Subcutaneous adipose tissue (tissue), 4 donors: ENCODE results near the gene ZNF695. TPM values are rescaled to one million over a fixed set of nuclear protein-coding genes. Genes with fewer than 3 reads are reported as not detected.

ENCODE experiments used
- total RNA-seq, 4 donors: library from RNA; depleted of rRNA; stranded (reverse); fragments of >200 nt; gene quantifications; one replicate each; pipeline ENCODE4 v1.1.0, GENCODE V29; 2016
- TF ChIP-seq, protein P1 (sequence below): fragments of 450-650 bp; IDR thresholded peaks from one replicate; pipeline ENCODE4 v1.5.1; 2016; ENCODE audit warnings: low read depth, mild to moderate bottlenecking, control low read depth, antibody characterized with exemption, moderate library complexity

ZNF695 gene
- total RNA-seq, 4 donors from 2014 or later = 0.22 TPM; not detected in 3

DNA sequence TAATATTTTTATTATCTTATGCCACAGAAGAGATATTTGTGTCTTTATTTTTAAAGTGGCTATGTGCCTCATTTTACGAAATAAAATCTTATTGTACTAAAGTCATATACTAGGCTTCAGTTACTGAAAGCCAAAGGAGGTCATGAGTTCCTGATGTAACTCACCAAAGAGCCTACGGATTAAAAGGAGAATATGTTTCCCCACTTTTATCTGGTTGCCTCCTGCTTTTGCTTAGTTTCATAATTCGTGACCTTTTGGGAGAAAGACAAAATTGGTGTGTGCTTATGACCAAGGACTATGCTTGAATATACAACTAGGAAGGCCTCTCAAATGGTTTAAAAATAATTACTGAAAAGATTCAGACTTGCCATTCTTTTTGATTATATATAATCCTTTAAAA is 57.9 kb downstream of the ZNF695 start:
- TF ChIP-seq, protein P1, sequence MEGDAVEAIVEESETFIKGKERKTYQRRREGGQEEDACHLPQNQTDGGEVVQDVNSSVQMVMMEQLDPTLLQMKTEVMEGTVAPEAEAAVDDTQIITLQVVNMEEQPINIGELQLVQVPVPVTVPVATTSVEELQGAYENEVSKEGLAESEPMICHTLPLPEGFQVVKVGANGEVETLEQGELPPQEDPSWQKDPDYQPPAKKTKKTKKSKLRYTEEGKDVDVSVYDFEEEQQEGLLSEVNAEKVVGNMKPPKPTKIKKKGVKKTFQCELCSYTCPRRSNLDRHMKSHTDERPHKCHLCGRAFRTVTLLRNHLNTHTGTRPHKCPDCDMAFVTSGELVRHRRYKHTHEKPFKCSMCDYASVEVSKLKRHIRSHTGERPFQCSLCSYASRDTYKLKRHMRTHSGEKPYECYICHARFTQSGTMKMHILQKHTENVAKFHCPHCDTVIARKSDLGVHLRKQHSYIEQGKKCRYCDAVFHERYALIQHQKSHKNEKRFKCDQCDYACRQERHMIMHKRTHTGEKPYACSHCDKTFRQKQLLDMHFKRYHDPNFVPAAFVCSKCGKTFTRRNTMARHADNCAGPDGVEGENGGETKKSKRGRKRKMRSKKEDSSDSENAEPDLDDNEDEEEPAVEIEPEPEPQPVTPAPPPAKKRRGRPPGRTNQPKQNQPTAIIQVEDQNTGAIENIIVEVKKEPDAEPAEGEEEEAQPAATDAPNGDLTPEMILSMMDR = no peak

DNA sequence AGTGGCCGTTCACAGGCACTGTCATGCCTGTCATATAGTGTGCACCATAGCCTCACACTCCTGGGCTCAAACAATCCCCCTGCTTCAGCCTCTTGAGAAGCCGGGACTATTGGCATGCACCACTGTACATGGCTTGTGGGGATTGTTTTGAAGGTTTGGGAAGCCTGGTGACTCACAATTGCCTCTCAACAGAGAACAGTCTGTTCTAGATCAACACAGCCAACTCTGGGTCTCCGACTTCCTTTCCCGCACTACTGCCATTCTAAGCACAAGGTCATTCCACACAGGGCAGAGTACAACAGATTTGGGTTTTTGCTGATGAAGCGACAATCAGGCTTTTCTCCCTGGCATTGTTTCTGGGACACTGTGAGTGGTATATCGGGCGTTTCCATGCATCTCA is 60.6 kb downstream of the ZNF695 start:
- TF ChIP-seq, protein P1 = no peak

DNA sequence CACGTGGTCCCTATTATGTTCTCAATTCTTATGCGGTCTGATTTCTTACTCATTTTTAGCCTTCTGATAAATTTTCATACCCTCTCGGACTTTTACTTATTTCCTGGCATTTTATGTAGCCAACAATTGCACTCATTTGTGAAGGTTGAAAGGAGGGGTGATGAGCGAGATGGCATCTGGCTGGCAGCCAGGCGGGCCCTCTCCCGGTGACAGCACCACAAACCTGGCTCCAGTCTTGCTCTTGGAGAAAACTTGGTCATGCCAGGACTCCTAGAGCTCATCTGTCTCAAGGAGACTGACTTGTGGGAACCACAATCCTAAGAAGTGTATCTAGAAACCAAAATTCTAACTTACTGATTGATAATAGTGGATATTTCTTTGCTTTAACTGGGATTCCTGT is 61.5 kb downstream of the ZNF695 start:
- TF ChIP-seq, protein P1 = no peak

Other genes starting within 250 kb of the ZNF695 start
- 10 to 100 TPM; 53.9 to 97.5 (median 64.6) TPM for gene AHCTF1, start 76.1 kb downstream of the ZNF695 start, total RNA-seq
- gene ZNF670, start 70.8 kb upstream of the ZNF695 start, total RNA-seq = 1 to 10 TPM; 3.1 to 5.2 (median 3.4) TPM
- 1 to 10 TPM; 3.9 to 6.6 (median 5.6) TPM for gene ZNF669, start 96.3 kb upstream of the ZNF695 start, total RNA-seq
- gene ZNF124, start 164.0 kb upstream of the ZNF695 start, total RNA-seq = 10 to 100 TPM; 14.2 to 29.4 (median 23.2) TPM
- not detected for gene VN1R5, start 248.0 kb upstream of the ZNF695 start, total RNA-seq